Femur (tissue), 1 donor: ENCODE data around the gene ZCCHC14.
"Not testable (repeated sequence)": the region's sequence is repeated elsewhere in the genome, so short reads cannot be mapped to it uniquely, and the experiment has no call there.

Experiments used
- DNase-seq: peaks from one replicate; pipeline ENCODE4 v3.0.0-alpha.2; 2017

The ZCCHC14 gene

GRCh38 chr16:87496447-87496801 is 3.6 kb upstream of the ZCCHC14 start:
- DNase-seq = no peak

GRCh38 chr16:87495578-87496446 is 3.0 kb upstream of the ZCCHC14 start:
- DNase-seq = no peak

GRCh38 chr16:87493608-87494280 is 920 bp upstream of the ZCCHC14 start:
- DNase-seq = no peak

GRCh38 chr16:87492291-87492630 is 563 bp downstream of the ZCCHC14 start:
- no peak for DNase-seq

GRCh38 chr16:87491522-87492290 is 1.1 kb downstream of the ZCCHC14 start:
- DNase-seq = no peak

- DNase-seq = not testable (repeated sequence)
These were observed 1.9 kb downstream of the ZCCHC14 start for GRCh38 chr16:87490799-87491521.

- no peak for DNase-seq
These were observed 2.6 kb downstream of the ZCCHC14 start for GRCh38 chr16:87490096-87490798.

- no peak for DNase-seq
These were observed 3.3 kb downstream of the ZCCHC14 start for GRCh38 chr16:87489434-87490045.

GRCh38 chr16:87488960-87489359 is 3.9 kb downstream of the ZCCHC14 start:
- not testable (repeated sequence) for DNase-seq

- no peak for DNase-seq
These were observed 5.4 kb downstream of the ZCCHC14 start for GRCh38 chr16:87487361-87487924.

- no peak for DNase-seq
These were observed 6.0 kb downstream of the ZCCHC14 start for GRCh38 chr16:87486713-87487247.

- DNase-seq = no peak
These were observed 6.5 kb downstream of the ZCCHC14 start for GRCh38 chr16:87486282-87486681.

- DNase-seq = not testable (repeated sequence)
These were observed 7.0 kb downstream of the ZCCHC14 start for GRCh38 chr16:87485792-87486191.

GRCh38 chr16:87484487-87485331 is 8.1 kb downstream of the ZCCHC14 start:
- DNase-seq = no peak

- DNase-seq = no peak
These were observed 9.3 kb downstream of the ZCCHC14 start for GRCh38 chr16:87483481-87483880.

- not testable (repeated sequence) for DNase-seq
These were observed 10.2 kb downstream of the ZCCHC14 start for GRCh38 chr16:87482670-87483069.

- DNase-seq = no peak
These were observed 10.6 kb downstream of the ZCCHC14 start for GRCh38 chr16:87482266-87482665.

- not testable (repeated sequence) for DNase-seq
These were observed 11.1 kb downstream of the ZCCHC14 start for GRCh38 chr16:87481711-87482110.

GRCh38 chr16:87477209-87477981 is 15.4 kb downstream of the ZCCHC14 start:
- DNase-seq = not testable (repeated sequence)
